B cell (primary cell): Measurements from ENCODE around the gene CUL3.

ENCODE experiments used
- CTCF ChIP-seq: fragments of 200-600 bp; IDR thresholded peaks from one replicate; pipeline ENCODE4 v1.8.0; 2022; ENCODE audit warnings: antibody characterized with exemption, mild to moderate bottlenecking
- EZH2 ChIP-seq: IDR thresholded peaks from 2 replicates; pipeline ENCODE4 v1.6.1; 2012; ENCODE audit warnings: borderline replicate concordance, low read depth, mild to moderate bottlenecking, moderate library complexity, low read length; ENCODE audit not compliant: insufficient read depth, poor library complexity, severe bottlenecking

- TF ChIP-seq CTCF: no peak
- no peak for TF ChIP-seq EZH2
Measured at GRCh38 chr2:224569654-224570053, 15.5 kb downstream of the CUL3 start.
